Activated naive CD4-positive, alpha-beta T cell treated with anti-CD3 and anti-CD28 coated beads, Interleukin-2, amount 50 U/mL, for 24 hours (primary cell): ENCODE results near the gene PCDH11Y.
A peak's percentile ranks its signal among the peaks of the same experiment; 100 is the strongest.
"Not testable (repeated sequence)": the region's sequence is repeated elsewhere in the genome, so short reads cannot be mapped to it uniquely, and the experiment has no call there.

Experiments used
- H3K27ac Mint-ChIP-seq: one replicate; pipeline ENCODE4 v1.8.0; 2021; ENCODE audit warnings: mild to moderate bottlenecking, mixed read lengths
- H3K27me3 Mint-ChIP-seq: one replicate; pipeline ENCODE4 v1.8.0; 2021; ENCODE audit warnings: mixed read lengths
- H3K36me3 Mint-ChIP-seq: one replicate; pipeline ENCODE4 v1.8.0; 2021; ENCODE audit warnings: mixed read lengths
- H3K4me1 Mint-ChIP-seq: one replicate; pipeline ENCODE4 v1.8.0; 2021; ENCODE audit warnings: mixed read lengths
- H3K4me3 Mint-ChIP-seq: one replicate; pipeline ENCODE4 v1.8.0; 2021; ENCODE audit warnings: mild to moderate bottlenecking, mixed read lengths
- H3K9me3 Mint-ChIP-seq: one replicate; pipeline ENCODE4 v1.8.0; 2021; ENCODE audit warnings: mixed read lengths

The PCDH11Y gene, protein sequence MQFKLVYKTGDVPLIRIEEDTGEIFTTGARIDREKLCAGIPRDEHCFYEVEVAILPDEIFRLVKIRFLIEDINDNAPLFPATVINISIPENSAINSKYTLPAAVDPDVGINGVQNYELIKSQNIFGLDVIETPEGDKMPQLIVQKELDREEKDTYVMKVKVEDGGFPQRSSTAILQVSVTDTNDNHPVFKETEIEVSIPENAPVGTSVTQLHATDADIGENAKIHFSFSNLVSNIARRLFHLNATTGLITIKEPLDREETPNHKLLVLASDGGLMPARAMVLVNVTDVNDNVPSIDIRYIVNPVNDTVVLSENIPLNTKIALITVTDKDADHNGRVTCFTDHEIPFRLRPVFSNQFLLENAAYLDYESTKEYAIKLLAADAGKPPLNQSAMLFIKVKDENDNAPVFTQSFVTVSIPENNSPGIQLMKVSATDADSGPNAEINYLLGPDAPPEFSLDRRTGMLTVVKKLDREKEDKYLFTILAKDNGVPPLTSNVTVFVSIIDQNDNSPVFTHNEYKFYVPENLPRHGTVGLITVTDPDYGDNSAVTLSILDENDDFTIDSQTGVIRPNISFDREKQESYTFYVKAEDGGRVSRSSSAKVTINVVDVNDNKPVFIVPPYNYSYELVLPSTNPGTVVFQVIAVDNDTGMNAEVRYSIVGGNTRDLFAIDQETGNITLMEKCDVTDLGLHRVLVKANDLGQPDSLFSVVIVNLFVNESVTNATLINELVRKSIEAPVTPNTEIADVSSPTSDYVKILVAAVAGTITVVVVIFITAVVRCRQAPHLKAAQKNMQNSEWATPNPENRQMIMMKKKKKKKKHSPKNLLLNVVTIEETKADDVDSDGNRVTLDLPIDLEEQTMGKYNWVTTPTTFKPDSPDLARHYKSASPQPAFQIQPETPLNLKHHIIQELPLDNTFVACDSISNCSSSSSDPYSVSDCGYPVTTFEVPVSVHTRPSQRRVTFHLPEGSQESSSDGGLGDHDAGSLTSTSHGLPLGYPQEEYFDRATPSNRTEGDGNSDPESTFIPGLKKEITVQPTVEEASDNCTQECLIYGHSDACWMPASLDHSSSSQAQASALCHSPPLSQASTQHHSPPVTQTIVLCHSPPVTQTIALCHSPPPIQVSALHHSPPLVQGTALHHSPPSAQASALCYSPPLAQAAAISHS (N-terminal part only)

DNA sequence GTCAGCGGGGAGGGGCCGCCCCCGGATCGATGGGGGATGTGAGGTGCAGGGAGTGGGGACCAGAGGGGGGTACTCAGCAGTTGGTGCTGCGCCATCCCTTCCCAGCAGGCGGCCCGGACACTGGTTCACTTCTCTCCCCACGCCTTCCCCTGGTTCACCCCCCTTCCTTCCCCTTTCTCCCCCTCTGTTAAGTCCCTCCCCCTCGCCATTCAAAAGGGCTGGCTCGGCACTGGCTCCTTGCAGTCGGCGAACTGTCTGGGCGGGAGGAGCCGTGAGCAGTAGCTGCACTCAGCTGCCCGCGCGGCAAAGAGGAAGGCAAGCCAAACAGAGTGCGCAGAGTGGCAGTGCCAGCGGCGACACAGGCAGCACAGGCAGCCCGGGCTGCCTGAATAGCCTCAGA lies at the start of gene PCDH11Y:
PCDH11Y (plus strand) TSS at position 240 of the 400 bp plus-strand sequence. CDS start 56,804 bp downstream, outside the sequence.
- H3K9me3 Mint-ChIP-seq, H3K4me1 Mint-ChIP-seq, H3K4me3 Mint-ChIP-seq, H3K27me3 Mint-ChIP-seq, H3K27ac Mint-ChIP-seq, H3K36me3 Mint-ChIP-seq: not testable (repeated sequence)

DNA sequence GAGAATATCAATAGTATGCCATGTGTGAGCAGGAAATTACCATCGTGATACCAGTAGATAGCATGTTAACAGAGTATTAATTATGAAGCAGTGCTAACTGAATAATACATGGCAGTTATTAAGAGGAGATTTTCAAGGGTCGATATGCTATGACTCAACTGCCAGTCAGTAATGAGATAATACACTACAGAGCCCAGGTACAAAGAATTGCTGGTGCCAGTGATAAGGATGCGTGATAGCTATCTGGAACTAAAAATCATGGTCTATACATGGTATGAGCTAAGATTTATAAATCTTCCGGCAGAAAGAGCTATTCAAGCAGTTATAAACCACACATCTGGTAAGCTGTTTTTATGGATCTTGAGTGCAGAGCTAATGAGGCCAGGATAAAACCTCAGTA lies 32.2 kb upstream of the PCDH11Y start:
- H3K36me3 Mint-ChIP-seq, H3K9me3 Mint-ChIP-seq, H3K27ac Mint-ChIP-seq, H3K4me1 Mint-ChIP-seq, H3K4me3 Mint-ChIP-seq, H3K27me3 Mint-ChIP-seq: not testable (repeated sequence)

DNA sequence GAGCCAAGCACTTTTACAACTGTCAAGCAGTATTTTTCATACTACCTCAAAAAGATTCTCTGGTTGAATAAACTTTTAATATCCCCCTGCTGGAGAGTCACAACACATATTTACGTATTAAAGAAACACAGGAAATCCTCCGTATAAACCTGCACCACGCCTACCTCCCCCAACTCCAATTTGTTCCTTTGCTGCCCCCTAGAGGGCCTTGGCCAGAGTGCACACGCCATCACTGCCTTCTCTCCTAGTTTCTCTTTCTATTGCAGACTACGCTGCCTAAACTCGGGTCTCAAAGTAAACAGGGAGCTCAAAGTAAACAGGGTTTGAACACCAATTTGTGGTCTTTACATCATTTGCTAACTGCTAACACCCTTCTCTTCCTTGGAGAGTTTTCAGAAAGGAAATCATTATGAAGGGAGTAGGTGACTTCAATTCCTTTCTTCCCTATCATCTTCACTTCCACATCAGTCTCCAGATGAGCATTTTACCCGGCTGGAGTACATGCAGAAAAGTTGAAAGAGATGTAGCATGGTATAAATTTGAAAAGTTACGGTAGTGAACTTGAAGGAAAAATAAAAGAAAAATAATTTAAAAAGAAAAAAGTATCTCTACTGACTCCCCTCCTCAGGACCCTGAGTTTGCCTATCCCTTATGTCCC lies 8.2 kb upstream of the PCDH11Y start:
- H3K9me3 Mint-ChIP-seq, H3K36me3 Mint-ChIP-seq, H3K4me1 Mint-ChIP-seq, H3K27ac Mint-ChIP-seq, H3K27me3 Mint-ChIP-seq: not testable (repeated sequence)
- H3K4me3 Mint-ChIP-seq = peak overlapping the region; percentile 42

DNA sequence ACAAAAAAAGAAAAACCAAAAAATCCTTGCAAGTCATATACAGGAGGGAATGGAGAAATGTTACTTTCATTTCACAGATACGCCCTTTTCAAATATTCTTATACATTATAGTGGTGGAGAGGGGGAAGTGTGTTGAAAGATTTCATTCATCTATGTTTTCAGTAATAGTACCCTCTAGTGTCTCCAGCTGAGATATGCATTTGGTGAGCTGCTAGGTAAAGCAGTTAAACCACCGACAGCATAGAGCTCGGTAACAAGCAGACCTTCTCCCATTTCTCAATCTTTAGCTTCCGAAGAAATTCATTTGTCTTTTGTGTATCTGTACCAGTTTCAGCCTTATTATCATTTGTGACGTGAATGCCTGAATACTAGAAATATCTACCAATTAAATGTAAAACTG lies 5.2 kb upstream of the PCDH11Y start:
- not testable (repeated sequence) for H3K36me3 Mint-ChIP-seq, H3K9me3 Mint-ChIP-seq, H3K27ac Mint-ChIP-seq, H3K4me1 Mint-ChIP-seq, H3K27me3 Mint-ChIP-seq, H3K4me3 Mint-ChIP-seq

DNA sequence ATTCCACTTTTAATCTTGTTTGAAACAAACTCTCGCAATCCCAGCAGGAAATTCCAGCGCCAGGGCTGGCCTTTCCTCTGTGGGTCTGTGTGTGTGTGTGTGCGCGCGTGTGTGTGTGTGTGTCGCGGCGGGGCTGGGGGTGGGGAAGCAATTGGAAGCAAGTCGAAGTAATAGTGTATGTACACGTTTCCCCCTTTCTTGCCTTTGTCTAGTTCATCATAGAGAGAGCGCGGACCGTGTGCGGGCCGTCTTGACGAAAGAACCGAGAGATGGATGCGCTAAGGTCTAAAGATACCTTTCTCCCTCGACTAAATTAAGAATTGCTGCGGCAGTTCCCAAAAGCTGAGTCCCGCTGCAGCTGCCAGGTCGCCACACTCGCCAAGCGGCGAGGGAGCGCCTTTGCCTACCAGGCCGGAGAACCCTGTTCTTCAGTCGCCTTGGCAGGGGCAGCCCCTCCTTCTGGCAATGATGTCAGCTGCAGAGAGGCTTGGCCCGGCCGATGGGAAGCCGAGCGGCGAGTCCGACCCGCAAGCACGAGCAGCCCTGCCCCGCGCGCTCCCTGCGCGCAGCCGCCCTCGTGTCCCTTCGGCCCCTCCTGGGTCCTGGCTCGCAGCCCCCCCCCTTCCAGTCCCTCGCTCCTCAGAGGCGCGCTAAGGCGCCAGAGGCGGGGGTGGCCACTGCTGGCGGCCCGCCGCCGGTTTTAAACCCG lies 2.5 kb downstream of the PCDH11Y start:
- H3K36me3 Mint-ChIP-seq, H3K4me1 Mint-ChIP-seq, H3K27me3 Mint-ChIP-seq, H3K27ac Mint-ChIP-seq, H3K9me3 Mint-ChIP-seq: not testable (repeated sequence)
- H3K4me3 Mint-ChIP-seq = peak overlapping the region; percentile 36

DNA sequence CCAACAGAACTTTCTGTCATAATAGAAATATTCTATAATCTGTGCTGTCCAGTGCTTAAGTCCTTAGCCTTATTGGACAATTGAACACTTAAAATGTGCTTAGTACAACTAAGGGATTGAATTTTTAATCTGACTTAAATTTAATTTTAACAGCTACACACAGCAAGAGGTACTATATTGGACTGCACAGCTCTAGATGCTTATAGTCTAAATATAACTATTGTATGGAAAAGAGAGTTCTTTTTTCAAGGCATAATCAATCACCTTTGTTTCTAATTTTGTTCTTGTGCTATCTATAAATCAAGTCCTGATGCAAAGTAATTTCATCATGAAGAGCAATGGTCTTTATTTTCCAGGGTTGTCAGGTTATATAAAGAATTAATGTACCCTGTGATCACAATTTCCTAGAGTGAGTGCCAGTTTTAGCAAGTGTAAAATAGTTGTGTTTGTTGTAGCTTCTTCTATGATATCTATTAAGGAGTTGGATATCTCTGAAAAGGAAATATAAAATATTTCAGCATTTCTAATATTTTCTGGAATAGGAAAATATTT lies 39.0 kb downstream of the PCDH11Y start:
- not testable (repeated sequence) for H3K4me3 Mint-ChIP-seq, H3K4me1 Mint-ChIP-seq, H3K9me3 Mint-ChIP-seq, H3K36me3 Mint-ChIP-seq, H3K27me3 Mint-ChIP-seq, H3K27ac Mint-ChIP-seq

DNA sequence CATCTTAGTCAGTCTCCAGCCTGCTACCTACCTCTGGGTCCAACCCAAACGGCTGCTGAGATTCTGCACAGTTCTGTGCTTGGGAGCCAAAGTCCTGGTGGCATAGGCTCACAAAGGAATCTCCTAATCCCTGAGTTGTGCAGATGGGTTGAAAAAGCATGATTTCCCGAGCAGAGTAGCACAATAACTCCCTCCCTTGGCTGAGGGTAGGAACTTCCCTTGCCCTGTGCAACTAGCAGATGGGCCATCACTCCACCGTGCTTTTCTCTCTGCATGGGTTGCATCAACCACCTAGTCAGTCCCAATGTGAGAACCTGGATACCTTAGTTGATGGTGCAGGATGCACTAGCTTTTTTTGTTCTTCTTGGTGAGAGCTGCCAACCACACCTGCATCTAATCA lies 82.9 kb downstream of the PCDH11Y start:
- not testable (repeated sequence) for H3K4me3 Mint-ChIP-seq, H3K27ac Mint-ChIP-seq, H3K4me1 Mint-ChIP-seq, H3K9me3 Mint-ChIP-seq, H3K36me3 Mint-ChIP-seq, H3K27me3 Mint-ChIP-seq

DNA sequence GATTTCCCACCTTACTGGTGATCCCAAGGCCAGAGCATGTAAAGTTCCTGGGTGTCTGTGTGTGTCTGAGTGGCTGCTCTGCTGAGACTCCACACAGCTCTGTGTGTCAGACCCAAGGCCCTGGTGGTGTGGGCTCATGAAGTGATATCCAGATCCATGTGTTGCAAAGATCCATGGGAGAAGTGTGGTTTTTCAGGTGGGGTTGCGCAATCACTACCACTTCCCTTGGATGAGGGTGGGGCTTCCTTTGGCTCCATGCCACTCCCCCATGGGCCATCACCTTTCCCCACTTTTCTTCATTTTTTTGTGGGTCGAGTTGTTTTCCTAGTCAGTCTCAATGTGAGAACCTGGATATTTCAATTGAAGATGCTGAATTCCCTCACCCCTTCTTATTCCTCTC lies 182.9 kb downstream of the PCDH11Y start:
- not testable (repeated sequence) for H3K27ac Mint-ChIP-seq, H3K36me3 Mint-ChIP-seq, H3K9me3 Mint-ChIP-seq, H3K4me1 Mint-ChIP-seq, H3K4me3 Mint-ChIP-seq, H3K27me3 Mint-ChIP-seq

DNA sequence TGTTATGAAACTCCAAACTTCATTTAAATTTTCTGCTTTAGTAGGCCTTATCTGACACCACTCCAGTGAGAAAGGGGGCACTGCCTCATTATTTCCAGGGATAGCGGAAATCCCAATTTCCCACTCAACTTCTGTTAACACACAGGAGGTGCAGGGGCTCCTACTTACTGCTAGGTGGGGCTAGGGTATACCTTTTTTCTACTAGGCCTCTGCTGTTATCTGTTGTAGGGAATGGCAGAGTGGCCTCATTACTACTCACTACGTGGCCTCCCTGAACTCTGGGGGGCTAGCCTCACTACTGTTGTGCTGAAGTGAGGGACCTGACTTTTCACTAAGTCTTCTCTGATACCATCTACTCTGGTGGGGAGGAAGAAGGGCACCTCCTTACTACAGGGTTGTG lies 215.0 kb downstream of the PCDH11Y start:
- not testable (repeated sequence) for H3K9me3 Mint-ChIP-seq, H3K27me3 Mint-ChIP-seq, H3K4me1 Mint-ChIP-seq, H3K4me3 Mint-ChIP-seq, H3K36me3 Mint-ChIP-seq, H3K27ac Mint-ChIP-seq

DNA sequence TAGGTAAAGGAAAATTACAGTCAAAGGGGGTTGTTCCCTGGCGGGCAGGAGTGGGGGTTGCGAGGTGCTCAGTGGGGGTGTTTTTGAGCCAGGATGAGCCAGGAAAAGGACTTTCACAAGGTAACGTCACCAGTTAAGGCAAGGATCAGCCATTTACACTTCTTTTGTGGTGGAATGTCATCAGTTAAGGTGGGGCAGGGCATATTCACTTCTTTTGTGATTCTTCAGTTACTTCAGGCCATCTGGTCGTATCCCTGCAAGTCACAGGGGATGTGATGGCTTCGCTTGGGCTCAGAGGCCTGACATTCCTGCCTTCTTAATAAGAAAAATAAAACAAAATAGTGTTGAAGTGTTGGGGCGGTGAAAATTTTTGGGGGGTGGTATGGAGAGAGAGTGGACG lies 324.8 kb downstream of the PCDH11Y start:
- H3K27me3 Mint-ChIP-seq, H3K9me3 Mint-ChIP-seq, H3K4me1 Mint-ChIP-seq, H3K4me3 Mint-ChIP-seq, H3K36me3 Mint-ChIP-seq, H3K27ac Mint-ChIP-seq: not testable (repeated sequence)

DNA sequence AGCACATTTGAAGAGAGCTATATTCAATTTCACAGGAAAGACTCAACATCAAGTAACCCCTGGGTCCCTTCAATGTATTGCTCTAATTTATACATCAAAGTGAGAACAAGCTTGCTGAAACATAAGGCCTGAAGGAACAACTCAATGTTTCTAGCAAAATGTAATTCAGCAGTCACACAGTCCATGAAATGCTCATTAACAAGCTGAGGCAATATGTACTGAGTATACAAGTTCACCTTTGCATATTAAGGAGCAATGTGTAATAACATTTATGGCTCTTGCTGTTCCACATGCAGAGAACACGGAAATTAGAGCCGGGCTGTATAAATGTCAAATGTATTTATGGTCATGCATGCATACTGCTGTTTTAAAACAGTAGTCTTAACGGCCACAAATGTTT lies 342.1 kb downstream of the PCDH11Y start:
- not testable (repeated sequence) for H3K27me3 Mint-ChIP-seq, H3K4me1 Mint-ChIP-seq, H3K27ac Mint-ChIP-seq, H3K4me3 Mint-ChIP-seq, H3K9me3 Mint-ChIP-seq, H3K36me3 Mint-ChIP-seq

DNA sequence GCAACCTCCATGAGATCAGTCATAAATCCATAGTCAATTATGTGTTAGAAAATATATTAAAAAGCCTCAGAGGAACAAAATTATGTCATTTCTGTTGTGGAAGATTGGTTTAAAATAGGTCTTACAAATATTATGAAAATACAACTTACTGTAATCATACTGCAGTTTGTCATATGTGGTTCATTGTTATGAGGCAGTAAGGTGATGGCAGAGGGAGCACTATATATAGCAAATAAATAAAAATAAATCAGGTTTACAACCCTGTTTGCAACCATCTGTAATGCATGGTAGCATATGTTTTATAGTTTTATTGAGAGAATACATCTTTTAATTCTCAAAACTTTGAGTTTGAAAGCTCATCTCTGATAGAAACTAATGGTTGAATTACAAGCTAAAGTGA lies 543.6 kb downstream of the PCDH11Y start:
- not testable (repeated sequence) for H3K27me3 Mint-ChIP-seq, H3K4me1 Mint-ChIP-seq, H3K4me3 Mint-ChIP-seq, H3K9me3 Mint-ChIP-seq, H3K27ac Mint-ChIP-seq, H3K36me3 Mint-ChIP-seq

DNA sequence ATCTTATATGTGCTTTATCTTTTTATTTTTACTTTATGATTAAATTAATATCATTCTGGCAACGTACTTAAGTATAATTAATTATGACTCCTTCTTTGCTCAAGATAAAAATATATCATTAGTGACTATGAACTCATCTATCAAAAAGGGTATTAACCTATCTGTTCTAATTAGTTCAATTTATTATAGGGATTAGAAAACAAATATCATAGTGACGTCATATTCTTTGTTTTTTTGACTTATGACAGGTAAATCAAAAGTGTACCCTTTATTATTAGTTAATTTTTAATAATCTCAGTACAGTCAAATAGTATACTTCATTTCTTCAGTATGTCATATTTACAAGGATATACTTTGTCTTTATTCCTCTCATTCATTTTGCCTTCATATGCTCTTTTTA lies 638.5 kb downstream of the PCDH11Y start:
- not testable (repeated sequence) for H3K4me3 Mint-ChIP-seq, H3K4me1 Mint-ChIP-seq, H3K27me3 Mint-ChIP-seq, H3K9me3 Mint-ChIP-seq, H3K27ac Mint-ChIP-seq, H3K36me3 Mint-ChIP-seq

DNA sequence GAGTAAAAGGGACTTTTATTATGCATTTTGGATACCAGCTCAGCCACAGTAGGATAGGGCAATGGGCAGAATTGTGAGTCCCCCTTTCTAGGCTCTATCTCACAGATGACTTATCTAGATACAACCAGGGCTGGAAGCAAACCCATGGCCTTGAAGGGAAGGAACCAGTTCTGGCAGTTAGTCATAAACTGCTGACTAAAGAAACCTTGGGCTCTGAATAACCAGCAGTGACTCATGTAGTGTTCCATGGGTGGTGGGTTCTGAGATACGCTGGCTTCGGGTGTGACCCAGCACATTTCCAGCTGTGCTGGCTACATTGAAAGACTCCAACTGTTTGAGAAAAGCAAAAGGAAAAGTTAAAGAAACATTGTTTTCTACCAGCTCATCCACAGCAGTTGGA lies 679.2 kb downstream of the PCDH11Y start:
- not testable (repeated sequence) for H3K9me3 Mint-ChIP-seq, H3K27ac Mint-ChIP-seq, H3K36me3 Mint-ChIP-seq, H3K4me3 Mint-ChIP-seq, H3K27me3 Mint-ChIP-seq, H3K4me1 Mint-ChIP-seq

DNA sequence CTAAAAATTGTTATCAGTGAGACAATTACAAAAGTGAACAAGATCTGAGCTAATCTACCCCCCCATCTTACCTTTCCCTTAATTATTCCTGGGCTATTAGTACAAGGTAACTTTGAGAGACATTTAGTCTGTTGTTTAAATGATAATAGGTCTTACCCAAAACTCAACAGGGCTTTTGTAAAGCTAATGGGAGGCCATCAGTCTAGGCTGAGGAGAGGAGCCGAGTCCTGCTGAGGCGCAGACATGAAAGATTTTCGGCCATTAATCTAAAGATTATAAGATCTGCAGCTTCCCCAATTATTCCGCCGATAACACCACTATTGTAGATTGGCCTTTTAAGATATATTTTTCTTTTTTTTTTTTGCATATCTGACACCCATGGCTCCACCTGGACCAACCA lies 708.6 kb downstream of the PCDH11Y start:
- H3K4me1 Mint-ChIP-seq, H3K27me3 Mint-ChIP-seq, H3K36me3 Mint-ChIP-seq, H3K27ac Mint-ChIP-seq, H3K4me3 Mint-ChIP-seq, H3K9me3 Mint-ChIP-seq: not testable (repeated sequence)
